GM21576 (cell line): ENCODE data around the gene SCT.

Experiments used
- ATAC-seq: cut with Tn5 transposase; IDR thresholded peaks from one replicate; pipeline ENCODE4 v1.9.1; 2021; ENCODE audit warnings: mild to moderate bottlenecking, moderate library complexity; ENCODE audit not compliant: unreplicated experiment

Gene SCT

DNA sequence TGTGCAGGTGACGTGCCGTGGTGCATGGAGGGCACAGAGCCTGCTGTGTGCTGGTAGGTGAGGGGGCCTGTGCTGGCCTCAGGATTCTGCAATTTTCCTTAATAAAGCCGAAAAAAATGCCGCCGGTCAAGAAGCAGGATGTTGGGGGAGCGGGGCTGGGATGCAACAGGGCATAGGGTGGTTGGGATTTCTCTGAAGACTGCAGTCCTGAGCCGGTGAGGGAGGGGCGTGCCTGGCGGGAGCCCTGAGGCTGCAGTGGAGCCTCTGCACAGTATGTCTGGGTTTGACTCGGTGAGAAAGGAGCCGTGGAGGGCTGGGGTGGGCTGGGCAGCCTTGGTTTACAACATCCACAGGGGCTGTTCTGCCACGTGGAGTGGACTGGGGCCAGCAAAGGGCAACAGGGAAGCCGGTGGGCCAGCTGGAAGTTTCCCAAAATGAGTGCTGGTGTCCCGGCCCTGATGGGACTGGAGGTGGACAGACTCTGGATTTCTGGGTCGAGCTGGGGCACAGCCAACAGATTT, 3.6 kb downstream of the SCT start:
- ATAC-seq: no peak

GRCh38 chr11:621838-622237, 5.1 kb downstream of the SCT start:
- no peak for ATAC-seq

DNA sequence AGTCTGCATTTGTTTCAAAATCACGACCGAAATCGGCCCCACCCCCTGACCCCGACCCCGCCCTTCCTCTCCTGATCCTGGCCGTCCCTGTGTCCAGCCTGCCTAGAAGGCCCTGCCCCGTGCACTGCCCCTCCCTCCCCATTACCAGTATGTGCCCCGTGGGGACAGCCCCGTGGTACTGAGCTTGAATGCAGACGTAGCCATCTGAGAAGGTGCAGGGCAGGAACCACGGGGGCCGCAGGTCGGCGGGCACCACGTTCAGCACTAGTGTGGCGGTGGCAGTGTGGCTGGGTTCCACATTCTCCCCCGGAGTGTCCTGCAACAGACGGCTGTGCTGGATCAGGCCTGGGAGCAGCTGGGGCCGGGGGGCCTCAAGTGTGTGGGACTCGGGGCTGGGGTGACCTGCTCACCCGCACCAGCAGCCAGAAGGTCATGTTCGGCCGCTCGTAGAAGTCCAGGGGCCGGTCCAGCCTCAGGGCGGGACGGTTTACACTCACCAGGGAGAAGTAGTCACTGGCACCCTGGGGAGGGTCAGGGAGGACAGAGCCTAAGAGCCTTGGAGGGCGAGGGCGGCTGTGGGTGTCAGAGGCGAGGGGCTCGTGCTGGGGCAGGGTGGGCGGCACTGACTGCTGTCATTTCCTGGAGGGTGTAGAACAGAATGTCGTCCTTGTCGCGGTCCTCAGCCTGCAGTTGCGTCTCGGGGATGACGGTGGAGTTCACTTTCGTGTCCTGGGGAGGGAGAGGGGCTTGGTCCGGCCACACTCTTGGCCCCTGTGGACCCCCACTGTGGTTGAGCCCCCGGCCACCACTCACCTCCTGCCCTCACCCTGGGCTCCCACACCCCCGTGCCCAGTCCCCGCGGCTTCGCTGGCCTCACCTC, 5.8 kb downstream of the SCT start:
- ATAC-seq: no peak

DNA sequence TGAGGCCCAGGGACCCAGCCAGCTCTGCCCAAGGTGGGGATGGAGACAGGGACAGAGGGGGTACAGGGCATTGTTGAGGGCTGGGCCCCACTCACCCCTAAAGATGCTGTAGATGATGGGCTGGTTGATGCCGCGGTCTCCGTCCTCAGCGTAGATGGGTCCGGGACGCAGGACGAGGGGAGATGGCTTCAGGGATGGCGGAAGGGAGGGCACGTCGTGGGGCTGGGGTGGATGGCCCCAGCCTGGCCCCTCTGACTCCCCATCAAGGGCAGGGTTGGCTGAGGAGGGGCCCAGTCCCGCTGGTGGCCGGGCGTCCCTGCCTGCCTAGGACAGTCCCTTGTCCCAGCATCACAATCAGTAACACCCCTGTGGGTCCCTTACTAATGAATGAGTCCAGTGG, 6.8 kb downstream of the SCT start:
- no peak for ATAC-seq

GRCh38 chr11:619628-620050, 7.3 kb downstream of the SCT start:
- no peak for ATAC-seq

- no peak for ATAC-seq
These were observed 7.9 kb downstream of the SCT start for GRCh38 chr11:618856-619627.

DNA sequence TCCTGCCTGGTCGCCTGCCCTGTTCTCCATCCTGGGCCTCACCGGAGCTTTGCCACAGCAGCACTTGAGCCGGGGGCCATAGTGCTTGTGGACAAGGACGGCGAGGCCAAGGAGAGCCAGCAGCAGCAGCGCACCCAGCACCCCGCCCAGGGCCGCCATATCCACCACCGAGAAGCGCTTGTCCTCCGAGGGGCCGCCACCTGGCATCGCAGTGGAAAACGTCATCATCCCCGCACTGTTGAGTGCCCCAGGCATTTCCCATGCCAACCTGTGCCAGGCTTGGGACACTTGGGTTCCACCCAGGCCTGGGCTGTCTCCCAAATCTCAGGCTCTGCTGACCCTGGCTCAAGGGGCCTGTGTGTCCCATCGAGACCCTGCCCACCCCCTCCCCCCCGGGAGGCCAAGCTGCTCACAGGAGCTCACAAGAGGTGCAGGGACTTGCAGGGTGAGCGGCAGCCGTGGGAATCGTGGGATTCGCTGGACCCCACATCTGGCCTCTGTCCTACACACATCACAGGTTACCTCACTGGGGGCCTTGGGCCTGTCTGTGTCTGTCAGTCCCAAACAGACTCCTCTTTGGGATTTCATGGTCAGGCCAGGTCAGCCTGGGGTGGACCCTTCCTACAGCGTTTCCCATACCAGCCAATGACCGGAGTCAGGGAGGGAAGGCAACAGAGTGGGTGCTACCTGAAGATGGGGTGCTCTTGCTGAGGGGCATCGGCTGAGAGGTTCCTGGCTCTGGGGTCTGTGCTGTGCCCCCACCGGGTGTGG, 8.9 kb downstream of the SCT start:
- no peak for ATAC-seq

DNA sequence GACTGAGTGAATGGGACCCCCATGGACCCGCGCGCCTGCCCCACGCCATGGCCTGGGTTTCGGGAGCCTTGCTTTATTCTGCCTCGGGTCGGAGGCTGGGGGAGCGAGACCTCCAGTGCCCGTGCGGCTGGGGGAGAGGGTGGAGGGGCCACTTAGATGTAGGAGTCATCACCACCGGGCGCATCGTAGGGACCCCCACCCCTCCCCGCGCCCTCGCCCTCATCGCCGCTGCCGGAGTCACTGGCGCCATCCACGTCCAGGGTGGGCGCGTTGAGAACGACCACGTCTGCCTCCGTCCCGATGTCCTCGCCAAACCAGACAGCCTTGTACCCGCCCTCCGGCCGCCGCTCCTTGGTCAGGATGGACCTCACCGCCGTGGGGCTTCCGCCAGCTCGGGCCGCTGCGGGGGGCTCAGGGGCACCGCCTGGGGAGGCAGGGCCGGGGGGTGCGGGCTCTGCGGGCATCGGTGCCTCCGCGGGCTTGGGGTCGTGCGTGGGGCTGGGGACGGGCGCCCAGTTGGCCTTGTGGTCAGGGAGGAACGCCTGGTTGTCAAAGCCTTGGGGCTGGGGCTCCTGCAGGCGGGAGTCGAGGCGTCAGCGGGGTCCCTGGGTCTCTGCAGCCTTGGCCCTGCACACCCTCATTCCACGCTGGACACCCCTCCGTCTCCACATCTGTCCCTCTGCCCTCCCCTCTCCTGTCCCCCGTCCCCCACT, 9.6 kb downstream of the SCT start:
- ATAC-seq: no peak

DNA sequence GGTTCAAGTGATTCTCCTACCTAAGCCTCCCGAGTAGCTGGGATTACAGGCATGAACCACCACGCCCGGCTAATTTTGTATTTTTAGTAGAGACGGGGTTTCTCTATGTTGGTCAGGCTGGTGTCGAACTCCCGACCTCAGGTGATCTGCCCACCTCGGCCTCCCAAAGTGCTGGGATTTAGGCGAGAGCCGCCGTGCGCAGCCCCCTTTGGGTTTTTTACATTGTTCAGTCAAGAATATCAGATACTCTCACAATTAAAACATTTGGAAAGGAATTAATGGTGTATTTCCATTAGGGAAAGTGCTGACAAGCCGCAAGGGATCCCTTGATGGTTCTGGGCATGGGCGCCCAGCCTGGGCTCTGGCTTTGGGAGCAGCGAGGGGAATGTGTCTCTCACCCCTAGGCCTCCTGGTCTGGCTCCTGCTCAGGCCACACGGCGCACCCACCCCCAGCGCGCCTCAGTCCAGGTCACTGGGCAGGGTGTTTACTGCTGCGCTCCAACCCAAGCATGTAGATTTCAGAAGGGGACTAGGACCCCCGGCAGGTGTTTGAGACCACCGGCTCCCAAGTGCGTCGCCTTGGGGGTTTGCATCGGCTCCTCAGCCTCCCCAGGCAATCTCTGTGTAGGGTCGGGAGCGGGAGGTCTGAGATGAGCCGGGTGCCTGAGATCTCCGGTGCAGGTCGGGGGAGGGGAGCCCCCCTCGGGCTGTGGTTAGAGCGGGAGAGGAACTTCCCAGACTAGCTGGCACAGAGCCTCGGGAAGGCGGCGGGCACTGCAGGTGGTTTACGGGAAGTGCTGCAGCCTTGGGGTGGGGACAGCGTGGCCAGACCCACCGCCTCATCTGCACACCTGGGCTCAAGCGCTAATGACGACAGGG, 10.4 kb downstream of the SCT start:
- no peak for ATAC-seq

- peak; percentile 76 for ATAC-seq
These were observed 11.3 kb downstream of the SCT start, which contains the start of gene IRF7 for GRCh38 chr11:615504-616319. TSS of gene IRF7 (minus strand) at chr11:615950. CDS start at chr11:615364, 586 bp downstream.

DNA sequence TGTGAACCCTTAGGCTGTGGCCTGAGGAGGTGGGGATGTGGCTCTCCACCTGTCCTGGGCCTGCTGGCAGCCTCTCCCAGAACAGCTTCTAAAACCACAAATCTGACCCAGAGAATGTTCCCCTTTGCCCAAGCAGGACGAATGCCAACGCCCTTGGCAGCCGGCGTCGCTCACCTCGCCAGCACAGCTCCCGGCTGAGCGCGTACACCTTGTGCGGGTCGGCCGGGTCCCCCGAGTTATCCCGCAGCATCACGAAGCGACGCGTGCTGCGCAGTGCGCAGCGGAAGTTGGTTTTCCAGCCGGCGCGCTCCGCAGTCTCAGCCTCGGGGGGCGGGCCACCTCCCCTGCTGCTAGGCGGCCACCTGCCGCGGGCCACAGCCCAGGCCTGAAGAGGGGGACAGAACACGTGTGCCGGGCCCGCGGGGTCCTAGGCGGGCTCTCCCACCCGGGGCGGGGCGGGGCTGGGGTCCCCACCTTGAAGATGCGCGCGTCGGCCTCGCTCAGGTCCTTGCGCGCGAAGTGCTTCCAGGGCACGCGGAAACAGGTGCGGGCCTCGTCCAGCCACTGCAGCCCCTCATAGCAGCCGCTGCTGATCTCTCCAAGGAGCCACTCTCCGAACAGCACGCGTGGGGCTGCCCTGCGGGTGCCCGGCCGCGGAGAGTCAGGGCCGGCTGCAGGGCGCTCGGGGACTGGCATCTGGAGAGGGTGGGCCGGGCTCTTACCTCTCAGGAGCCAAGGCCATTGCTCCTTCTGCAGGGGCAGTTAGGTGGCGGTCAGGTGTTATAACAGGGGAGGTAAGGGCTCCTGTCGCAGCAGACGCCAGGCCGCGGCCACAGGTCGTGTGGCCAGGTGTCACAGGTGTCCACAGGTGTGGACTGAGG, 12.1 kb downstream of the SCT start:
- no peak for ATAC-seq

- no peak for ATAC-seq
These were observed 12.9 kb downstream of the SCT start for GRCh38 chr11:614021-614622.

- ATAC-seq: no peak
These were observed 13.5 kb downstream of the SCT start for GRCh38 chr11:613369-613968.

DNA sequence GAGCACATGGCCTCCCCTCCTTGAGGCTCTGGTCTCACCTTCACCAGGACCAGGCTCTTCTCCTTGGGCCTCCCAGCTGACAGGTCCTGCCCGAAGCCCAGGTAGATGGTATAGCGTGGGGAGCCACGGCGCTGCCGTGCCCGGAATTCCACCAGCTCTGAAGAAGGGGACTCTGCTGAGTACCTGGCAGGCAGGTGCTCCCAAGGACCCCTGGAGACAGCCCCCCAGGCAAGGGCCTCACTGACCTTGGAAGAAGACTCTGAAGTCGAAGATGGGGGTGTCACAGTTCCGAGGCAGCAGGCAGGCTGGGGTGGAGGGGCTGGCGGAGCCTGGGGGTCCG, 14.1 kb downstream of the SCT start:
- ATAC-seq: no peak

DNA sequence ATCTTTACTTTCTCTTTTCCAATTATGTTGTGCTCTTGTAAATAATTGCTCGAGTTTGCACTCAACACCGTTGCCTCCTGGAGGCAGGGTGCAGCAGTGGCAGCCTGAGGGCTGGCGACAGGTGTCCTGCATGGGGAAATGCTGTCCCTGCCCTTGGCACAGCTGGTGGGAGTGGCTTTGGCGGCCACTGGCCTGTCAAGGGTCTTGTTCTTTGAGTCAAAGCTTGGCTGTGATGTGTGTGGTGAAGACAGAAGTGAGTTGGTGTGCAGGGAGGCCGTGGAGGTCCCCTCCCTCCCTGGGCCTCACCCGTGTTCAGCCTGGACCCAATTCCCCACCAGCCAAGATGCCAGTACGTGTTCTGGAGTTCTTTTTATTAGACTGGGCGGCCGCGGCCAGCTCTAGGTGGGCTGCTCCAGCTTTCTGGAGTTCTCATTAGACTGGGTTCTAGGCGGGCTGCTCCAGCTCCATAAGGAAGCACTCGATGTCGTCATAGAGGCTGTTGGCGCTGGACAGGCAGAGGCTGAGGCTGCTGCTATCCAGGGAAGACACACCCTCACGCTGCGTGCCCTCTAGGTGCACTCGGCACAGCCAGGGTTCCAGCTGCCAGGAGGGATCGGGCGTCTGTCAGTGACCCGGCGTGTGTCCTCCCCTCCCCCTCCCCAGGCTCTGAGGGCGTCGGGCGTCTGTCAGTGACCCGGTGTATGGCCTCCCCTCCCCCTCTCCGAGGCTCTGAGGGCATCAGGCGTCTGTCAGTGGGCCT, 14.6 kb downstream of the SCT start:
- ATAC-seq: no peak
